HG03442 (cell line): Measurements from ENCODE around the gene PSMD13.
"Not testable (repeated sequence)": the region's sequence is repeated elsewhere in the genome, so short reads cannot be mapped to it uniquely, and the experiment has no call there.

Experiments used
- ATAC-seq: cut with Tn5 transposase; IDR thresholded peaks from one replicate; pipeline ENCODE4 v1.9.1; 2021; ENCODE audit warnings: mild to moderate bottlenecking, moderate library complexity; ENCODE audit not compliant: unreplicated experiment

PSMD13 gene

GRCh38 chr11:236774-237767 is at the start of gene PSMD13:
TSS of gene PSMD13 (plus strand) at chr11:236976. CDS start at chr11:237050, 74 bp downstream.
- peak; percentile 66 for ATAC-seq

DNA sequence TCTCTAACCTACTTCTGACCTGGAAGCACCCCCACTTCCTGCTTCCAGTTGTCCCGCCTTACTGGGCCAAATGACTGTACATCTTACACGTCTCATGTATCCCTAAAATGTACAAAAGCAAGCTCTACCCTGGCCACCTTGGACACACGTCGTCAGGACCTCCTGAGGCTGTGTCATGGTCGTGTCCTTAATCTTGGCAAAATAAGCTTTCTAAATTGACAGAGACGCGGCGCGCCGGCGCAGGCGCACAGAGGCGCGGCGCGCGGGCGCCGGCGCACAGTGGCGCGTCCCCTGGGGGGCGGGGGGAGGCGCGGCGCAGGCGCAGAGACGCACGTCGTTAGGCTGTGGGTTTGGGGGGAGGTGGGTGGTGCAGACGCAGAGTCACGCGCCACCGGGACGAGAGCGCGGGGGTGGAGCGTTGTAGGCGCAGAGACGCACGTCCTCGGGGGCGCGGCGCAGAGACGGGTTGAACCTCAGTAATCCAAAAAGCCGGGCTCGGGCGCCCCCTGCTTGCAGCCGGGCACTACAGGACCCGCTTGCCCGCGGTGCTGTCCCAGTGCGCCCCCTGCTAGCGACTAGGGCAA is 47.5 kb upstream of the PSMD13 start:
- ATAC-seq: not testable (repeated sequence)

GRCh38 chr11:189843-190311 is 46.9 kb upstream of the PSMD13 start:
- peak; percentile 72 for ATAC-seq

DNA sequence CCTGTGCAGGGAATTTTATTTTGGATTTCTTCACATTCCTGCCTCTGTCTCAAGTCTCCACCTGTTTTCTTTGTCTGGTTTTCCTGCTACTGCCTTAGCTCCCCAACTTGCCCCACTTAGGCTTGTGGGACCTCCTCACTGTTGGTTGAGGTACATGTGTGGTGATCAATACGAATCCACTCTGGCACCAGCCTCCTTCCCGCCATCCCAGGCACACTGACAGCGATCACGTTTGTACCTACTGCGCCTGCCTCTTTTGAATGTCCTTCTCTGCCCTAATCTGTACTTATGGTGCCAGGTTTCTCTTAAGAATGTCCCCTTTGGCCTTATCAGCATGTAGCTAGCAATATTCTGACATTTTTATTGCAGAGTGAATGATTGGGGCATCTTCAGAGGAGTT is 46.2 kb upstream of the PSMD13 start:
- not testable (repeated sequence) for ATAC-seq

DNA sequence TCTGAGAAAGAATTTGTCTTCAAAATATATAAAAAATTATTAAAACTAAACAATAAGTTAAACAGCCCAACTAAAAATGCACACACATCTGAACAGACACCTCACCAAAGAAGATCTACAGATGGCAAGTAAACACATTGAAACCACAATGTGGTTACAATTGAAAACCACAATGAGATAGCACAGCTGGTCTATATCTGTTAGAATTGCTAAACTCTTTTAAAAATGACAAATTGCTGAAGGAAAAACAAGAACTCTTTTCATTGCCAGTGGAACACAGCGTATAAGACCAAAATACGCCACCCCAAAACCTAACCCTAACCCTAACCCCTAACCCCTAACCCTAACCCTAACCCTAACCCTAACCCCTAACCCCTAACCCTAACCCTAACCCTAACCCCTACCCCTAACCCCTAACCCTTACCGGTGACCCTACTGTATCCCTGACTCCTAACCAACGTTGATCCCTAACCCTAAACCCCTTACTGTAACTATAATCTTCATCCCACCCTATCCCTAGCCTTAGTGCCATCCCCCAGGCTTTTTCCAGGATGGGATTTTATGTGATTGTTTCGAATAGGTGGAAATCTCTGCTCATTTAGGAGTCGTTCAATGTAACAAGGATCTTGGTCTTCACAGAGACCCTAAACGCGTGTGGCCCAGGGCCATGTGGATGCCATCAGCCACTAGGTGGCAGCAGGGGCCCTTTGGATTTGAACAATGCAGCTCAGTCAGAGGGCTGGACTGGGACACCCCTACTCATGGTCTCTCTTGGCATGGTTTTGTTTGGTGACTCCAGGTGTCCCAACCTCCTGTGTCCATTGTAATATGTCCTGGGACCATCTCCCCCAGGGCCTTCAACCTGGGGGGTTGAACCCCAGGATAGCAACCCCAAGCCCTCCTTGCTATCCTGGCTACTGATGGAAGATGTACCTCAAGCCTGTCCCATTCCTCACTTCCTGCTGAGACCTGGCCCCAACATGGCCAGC is 45.0 kb upstream of the PSMD13 start:
- ATAC-seq: not testable (repeated sequence)

DNA sequence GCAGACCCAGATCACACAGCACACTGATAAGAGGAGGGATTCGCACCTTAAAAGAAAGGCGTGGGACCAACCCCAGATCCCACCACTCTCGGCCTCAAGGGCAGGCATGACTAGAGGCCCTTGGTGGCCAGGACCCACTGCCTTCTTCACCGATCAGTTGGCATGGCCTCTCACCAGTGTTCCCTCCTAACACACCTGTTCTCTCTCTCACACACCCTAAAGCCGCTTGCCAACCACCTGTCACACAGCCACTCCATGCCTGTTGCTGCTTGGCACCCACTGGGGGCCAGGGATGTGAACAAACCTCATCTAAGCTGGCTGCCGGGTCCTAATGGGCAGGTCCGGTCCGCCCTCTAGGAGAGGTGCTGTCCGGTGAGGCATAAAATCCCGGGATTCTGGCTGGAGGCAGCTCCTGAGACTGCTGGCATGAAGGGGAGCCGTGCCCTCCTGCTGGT is 44.1 kb upstream of the PSMD13 start, which contains the start of gene SCGB1C1:
TSS of gene SCGB1C1 (plus strand) at position 405 of the 455 bp plus-strand sequence. CDS start at position 427, 22 bp downstream.
- not testable (repeated sequence) for ATAC-seq

DNA sequence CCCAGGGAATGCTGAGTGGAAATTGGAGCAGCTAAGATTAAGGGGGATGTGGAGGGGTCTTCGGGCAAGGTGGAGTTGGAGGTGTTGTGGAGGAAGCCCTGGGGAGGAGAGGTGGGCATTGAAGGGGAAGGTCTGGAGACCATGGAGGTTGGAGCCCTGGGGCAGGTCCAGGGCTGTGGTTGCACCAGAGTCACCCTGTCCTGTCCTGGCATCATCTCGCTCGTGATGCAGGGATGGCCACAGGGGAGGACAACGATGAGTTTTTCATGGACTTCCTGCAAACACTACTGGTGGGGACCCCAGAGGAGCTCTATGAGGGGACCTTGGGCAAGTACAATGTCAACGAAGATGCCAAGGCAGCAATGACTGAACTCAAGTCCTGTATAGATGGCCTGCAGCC is 43.3 kb upstream of the PSMD13 start:
- ATAC-seq: not testable (repeated sequence)

- no peak for ATAC-seq
These were observed 39.7 kb upstream of the PSMD13 start for GRCh38 chr11:196786-197731.

- ATAC-seq: no peak
These were observed 39.0 kb upstream of the PSMD13 start for GRCh38 chr11:197741-198235.

DNA sequence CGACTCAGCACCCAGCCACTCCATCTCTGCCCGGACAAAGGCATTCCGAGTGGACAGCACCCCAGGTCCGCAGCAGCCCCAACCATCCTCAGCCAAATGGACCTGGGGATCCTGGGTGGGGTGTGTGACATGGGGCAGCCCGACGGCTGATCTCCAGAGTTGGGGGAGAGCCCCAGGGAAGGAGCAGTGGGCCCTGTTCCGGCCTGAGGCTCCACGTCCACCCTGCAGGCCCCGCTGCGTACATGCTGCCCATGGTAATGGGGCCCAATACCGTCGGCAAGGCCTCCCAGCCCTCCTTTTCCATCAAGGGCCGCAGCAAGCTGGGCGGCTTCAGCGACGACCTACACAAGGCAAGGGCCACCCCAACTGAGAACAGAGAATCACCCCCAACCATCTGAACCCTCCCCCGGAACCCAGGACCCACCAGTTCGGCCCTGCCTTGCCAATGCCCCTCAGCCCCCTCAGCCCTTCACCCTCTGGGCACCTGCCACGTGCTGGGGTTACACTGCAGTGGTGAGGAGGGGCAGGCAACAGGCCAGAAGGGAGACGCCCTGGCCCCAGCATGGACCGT is 38.5 kb upstream of the PSMD13 start:
- ATAC-seq: no peak

DNA sequence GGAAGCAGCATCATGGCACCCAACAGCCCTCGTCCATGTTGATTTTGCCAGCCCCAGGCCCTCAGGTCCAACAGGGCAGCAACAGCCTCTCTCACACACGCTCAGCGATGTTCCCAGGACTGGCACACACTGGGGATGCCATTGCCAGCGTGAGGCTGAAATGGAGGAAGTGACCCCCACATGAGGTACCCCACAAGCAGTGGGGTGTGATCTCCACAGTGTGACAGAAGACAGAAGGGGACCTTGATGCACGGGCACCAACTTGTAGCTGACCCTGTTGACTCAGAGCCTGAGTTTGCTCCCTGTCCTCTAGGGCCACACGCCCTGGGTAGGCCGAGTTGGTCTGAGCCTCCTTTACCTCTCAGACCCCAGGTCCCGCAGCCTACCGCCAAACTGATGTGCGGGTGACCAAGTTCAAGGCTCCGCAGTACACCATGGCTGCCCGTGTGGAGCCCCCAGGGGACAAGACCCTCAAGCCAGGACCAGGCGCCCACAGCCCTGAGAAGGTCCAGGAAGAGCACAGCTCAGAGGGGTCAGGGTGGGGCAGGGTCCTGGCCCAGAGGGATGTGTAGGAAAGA is 37.7 kb upstream of the PSMD13 start:
- no peak for ATAC-seq

GRCh38 chr11:199782-200181 is 37.0 kb upstream of the PSMD13 start:
- no peak for ATAC-seq

DNA sequence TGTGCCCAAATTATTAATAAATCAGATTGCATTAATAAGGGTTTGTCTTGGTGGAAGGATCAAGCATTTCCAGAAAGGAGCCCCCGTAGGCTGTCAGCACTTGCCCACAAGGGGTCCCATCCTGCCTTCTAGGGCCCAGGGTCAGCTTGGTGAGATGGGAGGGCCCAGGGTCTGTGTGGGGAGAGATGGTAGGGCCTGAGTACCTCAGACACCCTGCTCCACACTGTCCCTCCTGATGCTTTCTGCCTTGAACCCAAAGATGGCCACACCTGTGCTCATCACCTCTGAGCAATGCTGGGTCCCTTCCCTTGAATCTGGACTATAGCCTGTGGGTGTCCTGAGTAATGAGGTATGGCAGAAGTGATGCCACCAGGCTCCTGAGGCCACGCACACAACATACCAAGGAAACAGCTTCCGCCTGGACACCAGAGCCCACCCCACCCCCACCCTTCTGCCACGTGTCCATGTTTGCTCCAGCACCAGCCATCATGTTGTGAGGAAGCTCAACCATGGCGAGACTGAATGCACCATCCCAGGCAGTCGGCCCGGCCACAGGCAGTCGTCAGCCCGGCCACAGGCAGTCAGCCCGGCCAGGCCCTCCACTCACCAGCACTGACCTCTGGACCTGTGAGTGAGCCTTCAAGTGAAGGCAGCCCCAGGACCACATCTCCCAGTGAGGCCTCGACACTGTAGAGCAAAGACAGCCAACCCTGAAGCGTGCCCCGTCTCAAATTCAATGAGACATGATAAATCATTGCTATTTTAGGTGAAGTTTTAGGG is 36.4 kb upstream of the PSMD13 start:
- ATAC-seq: no peak

DNA sequence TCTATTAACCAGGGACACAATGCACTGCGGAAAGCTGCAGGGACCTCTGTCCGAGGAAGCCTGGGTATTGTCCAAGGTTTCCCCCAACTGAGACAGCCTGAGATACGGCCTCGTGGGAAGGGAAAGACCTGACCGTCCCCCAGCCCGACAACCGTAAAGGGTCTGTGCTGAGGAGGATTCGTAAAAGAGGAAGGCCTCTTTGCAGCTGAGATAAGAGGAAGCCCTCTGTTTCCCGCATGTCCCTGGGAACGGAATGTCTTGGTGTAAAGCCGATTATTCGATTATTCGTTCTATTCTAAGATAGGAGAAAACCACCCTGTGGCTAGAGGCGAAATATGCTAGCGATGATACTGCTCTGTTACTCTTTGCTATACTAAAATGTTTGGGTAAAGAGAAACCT is 34.8 kb upstream of the PSMD13 start:
- ATAC-seq: no peak

DNA sequence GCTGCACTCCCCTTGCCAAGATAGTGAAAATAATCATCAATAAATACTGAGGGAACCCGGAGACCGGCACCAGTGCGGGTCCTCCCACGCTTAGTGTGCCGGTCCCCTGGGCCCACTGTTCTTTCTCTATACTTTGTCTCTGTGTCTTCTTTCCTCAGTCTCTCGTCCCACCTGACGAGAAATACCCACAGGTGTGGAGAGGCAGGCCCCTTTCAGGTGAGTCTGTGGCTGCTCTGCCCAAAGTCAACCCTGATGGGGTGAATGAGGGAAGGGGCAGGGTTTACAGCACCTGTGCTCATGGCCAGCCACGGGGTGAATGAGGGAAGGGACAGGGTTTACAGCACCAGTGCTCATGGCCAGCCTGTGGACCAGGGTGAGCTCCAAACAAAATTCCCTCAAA is 34.3 kb upstream of the PSMD13 start:
- no peak for ATAC-seq

DNA sequence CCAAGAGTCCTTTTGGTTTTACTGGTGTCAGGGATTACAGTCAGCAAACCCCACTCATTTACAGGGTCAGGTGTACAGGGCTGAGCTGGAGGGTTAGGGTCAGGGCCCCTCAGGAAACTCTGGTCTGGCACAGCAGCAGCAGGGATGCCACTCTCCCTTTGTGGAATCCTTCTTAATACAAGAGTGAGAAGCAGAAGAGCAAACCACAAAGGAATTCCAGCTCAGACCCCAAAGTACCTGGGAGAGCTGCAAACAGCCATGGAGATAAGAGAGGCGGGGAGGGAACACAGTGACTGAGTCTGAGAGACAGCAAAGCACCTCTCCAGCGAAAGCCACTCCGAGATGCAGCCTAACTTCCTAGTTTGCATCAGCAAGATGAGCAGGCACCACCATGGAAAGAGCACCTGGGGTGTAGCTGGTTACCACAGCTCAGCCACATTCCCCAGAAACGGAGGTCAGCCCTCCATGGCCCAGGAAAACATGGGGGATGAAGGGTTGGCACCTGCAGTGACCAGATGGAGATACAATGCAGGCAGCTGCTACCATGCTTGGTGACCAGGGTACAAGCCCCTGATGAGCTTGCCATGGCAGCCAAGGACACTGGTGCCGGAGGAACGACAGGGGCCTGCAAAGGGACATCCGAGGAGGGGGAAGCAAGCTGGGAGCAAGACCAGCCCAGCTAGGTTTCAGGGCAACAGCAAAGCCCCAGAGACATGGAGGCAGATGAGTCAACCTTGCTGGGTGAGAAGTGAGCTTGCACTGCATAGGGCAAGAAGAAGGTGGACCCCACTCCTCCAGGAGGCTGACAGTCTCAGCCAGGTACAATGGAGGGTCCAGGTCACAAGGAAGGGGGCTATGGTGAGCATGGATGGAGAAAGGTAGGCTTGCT is 33.5 kb upstream of the PSMD13 start:
- ATAC-seq: no peak
